ENCODE measurements around the gene DGKB.
"Not testable (repeated sequence)": the region's sequence is repeated elsewhere in the genome, so short reads cannot be mapped to it uniquely, and the experiment has no call there.

Gene DGKB

GRCh38 chr7:14585232-14585631 lies 317.3 kb downstream of the DGKB start:
- DNase-seq (ENCODE audit: low read depth in 2 of 2), result no peak

- DNase-seq (ENCODE audit: low read depth in 2 of 2), result no peak
These were observed 319.0 kb downstream of the DGKB start for GRCh38 chr7:14583518-14583917.

GRCh38 chr7:14582010-14582409 lies 320.5 kb downstream of the DGKB start:
- no peak for DNase-seq (ENCODE audit: low read depth in 2 of 2)

- DNase-seq (ENCODE audit: low read depth in 2 of 2), result no peak
These were observed 322.6 kb downstream of the DGKB start for GRCh38 chr7:14579971-14580370.

GRCh38 chr7:14576578-14576977 lies 326.0 kb downstream of the DGKB start:
- DNase-seq (ENCODE audit: low read depth in 2 of 2), result no peak

- DNase-seq (ENCODE audit: low read depth in 2 of 2), result no peak
These were observed 331.6 kb downstream of the DGKB start for GRCh38 chr7:14570750-14571607.

- no peak for DNase-seq (ENCODE audit: low read depth in 2 of 2)
These were observed 350.5 kb downstream of the DGKB start for GRCh38 chr7:14552060-14552459.

- DNase-seq (ENCODE audit: low read depth in 2 of 2), result no peak
These were observed 351.2 kb downstream of the DGKB start for GRCh38 chr7:14551310-14551709.

- DNase-seq (ENCODE audit: low read depth in 2 of 2), result no peak
These were observed 359.9 kb downstream of the DGKB start for GRCh38 chr7:14542624-14543023.

GRCh38 chr7:14521183-14521582 lies 381.4 kb downstream of the DGKB start:
- DNase-seq (ENCODE audit: low read depth in 2 of 2), result no peak

- DNase-seq (ENCODE audit: low read depth in 2 of 2), result no peak
These were observed 392.3 kb downstream of the DGKB start for GRCh38 chr7:14510268-14510667.

- no peak for DNase-seq (ENCODE audit: low read depth in 2 of 2)
These were observed 394.9 kb downstream of the DGKB start for GRCh38 chr7:14507617-14508016.

GRCh38 chr7:14505906-14506305 lies 396.6 kb downstream of the DGKB start:
- no peak for DNase-seq (ENCODE audit: low read depth in 2 of 2)

- no peak for DNase-seq (ENCODE audit: low read depth in 2 of 2)
These were observed 398.4 kb downstream of the DGKB start for GRCh38 chr7:14504134-14504533.

GRCh38 chr7:14503623-14504022 lies 398.9 kb downstream of the DGKB start:
- DNase-seq (ENCODE audit: low read depth in 2 of 2), result no peak

- DNase-seq (ENCODE audit: low read depth in 2 of 2), result no peak
These were observed 401.1 kb downstream of the DGKB start for GRCh38 chr7:14501436-14501835.

GRCh38 chr7:14497390-14497789 lies 405.2 kb downstream of the DGKB start:
- no peak for DNase-seq (ENCODE audit: low read depth in 2 of 2)

GRCh38 chr7:14495633-14496032 lies 406.9 kb downstream of the DGKB start:
- DNase-seq (ENCODE audit: low read depth in 2 of 2), result no peak

GRCh38 chr7:14487701-14488395 lies 414.7 kb downstream of the DGKB start:
- DNase-seq (ENCODE audit: low read depth in 2 of 2), result no peak

GRCh38 chr7:14483663-14484062 lies 418.9 kb downstream of the DGKB start:
- DNase-seq (ENCODE audit: low read depth in 2 of 2), result no peak

- DNase-seq (ENCODE audit: low read depth in 2 of 2), result no peak
These were observed 422.3 kb downstream of the DGKB start for GRCh38 chr7:14480281-14480680.

GRCh38 chr7:14478834-14479510 lies 423.6 kb downstream of the DGKB start:
- DNase-seq (ENCODE audit: low read depth in 2 of 2), result no peak

GRCh38 chr7:14461716-14462115 lies 440.8 kb downstream of the DGKB start:
- not testable (repeated sequence) for DNase-seq (ENCODE audit: low read depth in 2 of 2)
